Astrocyte (in vitro differentiated cells and primary cell): ENCODE results near the gene GBGT1. TPM values are rescaled to one million over a fixed set of nuclear protein-coding genes. Genes with fewer than 3 reads are reported as not detected.

ENCODE experiments used
- DNase-seq: peaks from one replicate; pipeline ENCODE4 v3.0.0-alpha.2; 2010; ENCODE audit warnings: low read depth
- FAIRE-seq: peaks from 2 replicates; lab custom pipeline; 2011; peaks lifted over from hg19 to GRCh38; lab: Jason Lieb, UNC
- H2AFZ ChIP-seq: 2 replicates; pipeline ENCODE4 v1.6.0; 2012; ENCODE audit warnings: low read depth, low read length, inconsistent platforms
- H3K27ac ChIP-seq: 2 replicates; pipeline ENCODE4 v1.5.1; 2011; ENCODE audit warnings: low read depth, low read length, inconsistent platforms
- H3K27me3 ChIP-seq: 2 replicates; pipeline ENCODE4 v1.6.0; 2011; ENCODE audit warnings: low read length, inconsistent platforms; ENCODE audit not compliant: insufficient read depth
- H3K36me3 ChIP-seq: 2 replicates; pipeline ENCODE4 v1.5.1; 2011; ENCODE audit warnings: low read length, inconsistent platforms; ENCODE audit not compliant: insufficient read depth
- H3K4me1 ChIP-seq: 2 replicates; pipeline ENCODE4 v1.5.1; 2011; ENCODE audit warnings: low read length, inconsistent platforms; ENCODE audit not compliant: insufficient read depth
- H3K4me2 ChIP-seq: 2 replicates; pipeline ENCODE4 v1.6.0; 2012; ENCODE audit warnings: low read length, inconsistent platforms
- H3K4me3 ChIP-seq: 2 replicates; pipeline ENCODE4 v1.5.1; 2011; ENCODE audit warnings: low read depth, mild to moderate bottlenecking, low read length, inconsistent platforms; ENCODE audit not compliant: insufficient read depth
- H3K79me2 ChIP-seq: 2 replicates; pipeline ENCODE4 v1.6.0; 2012; ENCODE audit warnings: mild to moderate bottlenecking, low read length, inconsistent platforms; ENCODE audit not compliant: insufficient read depth
- H3K9ac ChIP-seq: 2 replicates; pipeline ENCODE4 v1.6.0; 2012; ENCODE audit warnings: mild to moderate bottlenecking, low read length, inconsistent platforms
- H3K9me3 ChIP-seq: 2 replicates; pipeline ENCODE4 v1.5.1; 2012; ENCODE audit warnings: low read depth, mild to moderate bottlenecking, low read length, inconsistent platforms; ENCODE audit not compliant: insufficient read depth
- H4K20me1 ChIP-seq: 2 replicates; pipeline ENCODE4 v1.6.0; 2012; ENCODE audit warnings: low read length, inconsistent platforms; ENCODE audit not compliant: insufficient read depth
- H3K27ac Mint-ChIP-seq: one replicate; pipeline ENCODE4 v1.8.0; 2021; ENCODE audit warnings: mild to moderate bottlenecking, mixed read lengths; ENCODE audit not compliant: unreplicated experiment
- H3K27me3 Mint-ChIP-seq: one replicate; pipeline ENCODE4 v1.8.0; 2021; ENCODE audit warnings: low read depth, mixed read lengths; ENCODE audit not compliant: unreplicated experiment
- H3K36me3 Mint-ChIP-seq: one replicate; pipeline ENCODE4 v1.8.0; 2021; ENCODE audit warnings: low read depth, mixed read lengths; ENCODE audit not compliant: unreplicated experiment
- H3K4me1 Mint-ChIP-seq: one replicate; pipeline ENCODE4 v1.8.0; 2021; ENCODE audit warnings: low read depth, mixed read lengths; ENCODE audit not compliant: unreplicated experiment
- H3K4me3 Mint-ChIP-seq: one replicate; pipeline ENCODE4 v1.8.0; 2021; ENCODE audit warnings: mild to moderate bottlenecking, moderate library complexity, mixed read lengths; ENCODE audit not compliant: unreplicated experiment
- H3K9me3 Mint-ChIP-seq: one replicate; pipeline ENCODE4 v1.8.0; 2021; ENCODE audit warnings: mild to moderate bottlenecking, mixed read lengths; ENCODE audit not compliant: unreplicated experiment
- EZH2 ChIP-seq: IDR thresholded peaks from 2 replicates; pipeline ENCODE4 v1.6.1; 2012; ENCODE audit warnings: mild to moderate bottlenecking, low read length, inconsistent platforms; ENCODE audit not compliant: insufficient read depth
- total RNA-seq: library from RNA; stranded (reverse); gene quantifications from 2 replicates; pipeline ENCODE4 v1.2.1, GENCODE V29; 2021
- TF ChIP-seq, protein P1 (sequence below): IDR thresholded peaks from 2 replicates; pipeline ENCODE4 v1.5.1; 2011; ENCODE audit warnings: low read depth, mild to moderate bottlenecking, inconsistent platforms, low read length, moderate library complexity; ENCODE audit not compliant: insufficient read depth

The GBGT1 gene
- total RNA-seq, 1 donor from 2014 or later = 8.5 TPM

DNA sequence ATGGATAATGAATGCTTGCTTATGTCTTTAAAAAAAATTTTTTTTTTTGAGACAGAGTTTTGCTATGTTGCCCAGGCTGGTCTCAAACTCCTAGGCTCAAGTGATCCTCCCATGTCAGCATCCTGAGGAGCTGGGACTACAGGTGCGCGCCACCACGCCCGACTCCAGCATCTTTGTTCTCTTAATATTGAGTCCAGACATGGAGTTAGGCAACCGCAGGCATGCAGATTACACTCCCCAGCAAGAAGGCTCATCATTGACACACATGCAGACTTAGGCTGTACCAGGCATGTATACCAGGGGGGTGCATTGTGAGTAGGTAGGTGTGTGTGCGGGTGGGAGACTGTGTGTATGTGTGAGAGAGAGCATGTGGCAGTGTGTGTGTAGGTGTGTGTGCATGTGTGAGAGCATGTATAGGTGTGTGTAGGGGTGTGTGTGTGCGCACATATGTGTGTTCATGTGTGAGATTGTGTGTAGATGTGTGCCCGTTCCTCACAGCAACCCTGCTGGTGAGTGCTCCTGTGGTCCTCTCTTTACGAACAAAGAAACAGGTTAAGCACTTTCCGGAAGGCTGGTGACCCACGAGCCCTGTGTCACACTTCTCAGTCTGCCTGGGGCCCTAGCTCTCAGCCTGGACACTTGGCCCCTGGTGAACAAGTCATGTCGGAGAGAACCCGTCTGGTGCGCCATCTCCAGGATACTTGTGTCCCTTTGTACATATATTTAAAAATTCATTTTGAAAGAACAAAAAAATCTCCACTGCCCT is 39.2 kb upstream of the GBGT1 start:
- H3K27me3 ChIP-seq = peaks cover 3% of the 10 kb centered on the region
- DNase-seq = no peak
- H3K4me3 ChIP-seq = no peak overlapping the region
- no peak overlapping the region for H3K9ac ChIP-seq
- no peak overlapping the region for H2AFZ ChIP-seq
- H3K27ac Mint-ChIP-seq = no peak overlapping the region
- no peaks in the 10 kb centered on the region for H4K20me1 ChIP-seq
- H3K36me3 Mint-ChIP-seq = no peaks in the 10 kb centered on the region
- no peaks in the 10 kb centered on the region for H3K36me3 ChIP-seq
- no peaks in the 10 kb centered on the region for H3K4me1 Mint-ChIP-seq
- H3K9me3 Mint-ChIP-seq = no peaks in the 10 kb centered on the region
- no peak for FAIRE-seq
- H3K27me3 Mint-ChIP-seq = peaks cover 51% of the 10 kb centered on the region
- H3K4me3 Mint-ChIP-seq = no peak overlapping the region
- no peaks in the 10 kb centered on the region for H3K4me1 ChIP-seq
- H3K4me2 ChIP-seq = no peak overlapping the region
- H3K79me2 ChIP-seq = no peaks in the 10 kb centered on the region
- TF ChIP-seq, protein P1, sequence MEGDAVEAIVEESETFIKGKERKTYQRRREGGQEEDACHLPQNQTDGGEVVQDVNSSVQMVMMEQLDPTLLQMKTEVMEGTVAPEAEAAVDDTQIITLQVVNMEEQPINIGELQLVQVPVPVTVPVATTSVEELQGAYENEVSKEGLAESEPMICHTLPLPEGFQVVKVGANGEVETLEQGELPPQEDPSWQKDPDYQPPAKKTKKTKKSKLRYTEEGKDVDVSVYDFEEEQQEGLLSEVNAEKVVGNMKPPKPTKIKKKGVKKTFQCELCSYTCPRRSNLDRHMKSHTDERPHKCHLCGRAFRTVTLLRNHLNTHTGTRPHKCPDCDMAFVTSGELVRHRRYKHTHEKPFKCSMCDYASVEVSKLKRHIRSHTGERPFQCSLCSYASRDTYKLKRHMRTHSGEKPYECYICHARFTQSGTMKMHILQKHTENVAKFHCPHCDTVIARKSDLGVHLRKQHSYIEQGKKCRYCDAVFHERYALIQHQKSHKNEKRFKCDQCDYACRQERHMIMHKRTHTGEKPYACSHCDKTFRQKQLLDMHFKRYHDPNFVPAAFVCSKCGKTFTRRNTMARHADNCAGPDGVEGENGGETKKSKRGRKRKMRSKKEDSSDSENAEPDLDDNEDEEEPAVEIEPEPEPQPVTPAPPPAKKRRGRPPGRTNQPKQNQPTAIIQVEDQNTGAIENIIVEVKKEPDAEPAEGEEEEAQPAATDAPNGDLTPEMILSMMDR = no peak
- TF ChIP-seq EZH2 = no peak
- H3K27ac ChIP-seq = no peak overlapping the region
- no peaks in the 10 kb centered on the region for H3K9me3 ChIP-seq

- Mint-ChIP-seq H3K4me3 (no peak overlapping the region), H3K9me3 (no peaks in the 10 kb centered on the region), H3K36me3 (no peaks in the 10 kb centered on the region), H3K27me3 (peaks cover 52% of the 10 kb centered on the region), H3K4me1 (no peaks in the 10 kb centered on the region), H3K27ac (no peak overlapping the region)
- no peak overlapping the region for H3K4me2 ChIP-seq
- peaks cover 3% of the 10 kb centered on the region for H3K27me3 ChIP-seq
- no peak for TF ChIP-seq EZH2
- TF ChIP-seq, protein P1 = no peak
- H3K4me1 ChIP-seq = no peaks in the 10 kb centered on the region
- no peak overlapping the region for H2AFZ ChIP-seq
- DNase-seq = no peak
- no peak overlapping the region for H3K27ac ChIP-seq
- FAIRE-seq = no peak
- no peaks in the 10 kb centered on the region for H3K36me3 ChIP-seq
- H3K9ac ChIP-seq = no peak overlapping the region
- H3K9me3 ChIP-seq = no peaks in the 10 kb centered on the region
- H3K79me2 ChIP-seq = no peaks in the 10 kb centered on the region
- H4K20me1 ChIP-seq = no peaks in the 10 kb centered on the region
- no peak overlapping the region for H3K4me3 ChIP-seq
Measured at GRCh38 chr9:133202145-133202513, 38.4 kb upstream of the GBGT1 start.

- Histone ChIP-seq H4K20me1 (no peaks in the 10 kb centered on the region), H3K27ac (no peak overlapping the region), H3K27me3 (peaks cover 3% of the 10 kb centered on the region), H3K36me3 (no peaks in the 10 kb centered on the region), H3K4me2 (no peak overlapping the region), H3K4me3 (no peak overlapping the region), H2AFZ (no peak overlapping the region), H3K79me2 (no peaks in the 10 kb centered on the region), H3K9me3 (no peaks in the 10 kb centered on the region), H3K4me1 (no peaks in the 10 kb centered on the region), H3K9ac (no peak overlapping the region)
- no peaks in the 10 kb centered on the region for H3K36me3 Mint-ChIP-seq
- H3K4me3 Mint-ChIP-seq = no peak overlapping the region
- H3K27ac Mint-ChIP-seq = no peak overlapping the region
- FAIRE-seq (no peak), DNase-seq (no peak)
- no peaks in the 10 kb centered on the region for H3K4me1 Mint-ChIP-seq
- H3K27me3 Mint-ChIP-seq = peaks cover 58% of the 10 kb centered on the region
- H3K9me3 Mint-ChIP-seq = no peaks in the 10 kb centered on the region
- TF ChIP-seq, protein P1 = no peak
- no peak for TF ChIP-seq EZH2
Measured at GRCh38 chr9:133201424-133202144, 37.9 kb upstream of the GBGT1 start.
